ENCODE measurements around the gene NAA10. TPM values are rescaled to one million over a fixed set of nuclear protein-coding genes. Genes with fewer than 3 reads are reported as not detected.

The NAA10 gene
- total and polyA plus RNA-seq, 2 donors from 2014 or later = 79.3 to 120 TPM

GRCh38 chrX:153961292-153961691, 26.5 kb upstream of the NAA10 start:
- intact Hi-C loops (cut with DNase I) = no loop called here
- Histone ChIP-seq H3K9ac (ENCODE audit: low read length in 3 of 3) (no peak overlapping the region), H3K4me1 (ENCODE audit: control insufficient read depth in 2 of 3, insufficient read depth in 2 of 3, low read depth in 1 of 3, low read length in 3 of 3) (peaks cover 0 to 7% (median 0%) of the 10 kb centered on the region in 3 donors), H3K9me3 (ENCODE audit: control insufficient read depth in 2 of 3, insufficient read depth in 1 of 3, low read length in 3 of 3) (no peaks in the 10 kb centered on the region), H3K36me3 (ENCODE audit: control insufficient read depth in 2 of 3, insufficient read depth in 3 of 3, low read length in 3 of 3) (peaks cover 4 to 24% (median 22%) of the 10 kb centered on the region in 3 donors), H3K4me3 (ENCODE audit: low read length in 3 of 3) (no peak overlapping the region), H3K27ac (ENCODE audit: low read depth in 2 of 2, low read length in 2 of 2) (no peak overlapping the region), H3K27me3 (ENCODE audit: control insufficient read depth, insufficient read depth, low read length) (no peaks in the 10 kb centered on the region)
- no peak for TF ChIP-seq CTCF (IDR thresholded peaks at IDR 0.05; ENCODE audit: borderline replicate concordance, extremely low read depth, insufficient read depth)
- FAIRE-seq (no peak), DNase-seq (no peak)

GRCh38 chrX:153960786-153961185, 25.9 kb upstream of the NAA10 start:
- FAIRE-seq (no peak), DNase-seq (no peak)
- H3K36me3 ChIP-seq (ENCODE audit: control insufficient read depth in 2 of 3, insufficient read depth in 3 of 3, low read length in 3 of 3) = peaks cover 4 to 26% (median 22%) of the 10 kb centered on the region in 3 donors
- H3K27me3 ChIP-seq (ENCODE audit: control insufficient read depth, insufficient read depth, low read length) = no peaks in the 10 kb centered on the region
- TF ChIP-seq CTCF (IDR thresholded peaks at IDR 0.05; ENCODE audit: borderline replicate concordance, extremely low read depth, insufficient read depth) = no peak
- peaks cover 0 to 2% (median 0%) of the 10 kb centered on the region in 3 donors for H3K4me1 ChIP-seq (ENCODE audit: control insufficient read depth in 2 of 3, insufficient read depth in 2 of 3, low read depth in 1 of 3, low read length in 3 of 3)
- no peak overlapping the region for H3K27ac ChIP-seq (ENCODE audit: low read depth in 2 of 2, low read length in 2 of 2)
- no peaks in the 10 kb centered on the region for H3K9me3 ChIP-seq (ENCODE audit: control insufficient read depth in 2 of 3, insufficient read depth in 1 of 3, low read length in 3 of 3)
- H3K9ac ChIP-seq (ENCODE audit: low read length in 3 of 3) = no peak overlapping the region
- no peak overlapping the region for H3K4me3 ChIP-seq (ENCODE audit: low read length in 3 of 3)
- intact Hi-C loops (cut with DNase I) = no loop called here

GRCh38 chrX:153960077-153960476, 25.2 kb upstream of the NAA10 start:
- H3K27ac ChIP-seq (ENCODE audit: low read depth in 2 of 2, low read length in 2 of 2) = no peak overlapping the region

More at GRCh38 chrX:153960077-153960476, 25.2 kb upstream of the NAA10 start:
- intact Hi-C loops (cut with DNase I) = no loop called here
- no peak overlapping the region for H3K4me3 ChIP-seq (ENCODE audit: low read length in 3 of 3)
- H3K4me1 ChIP-seq (ENCODE audit: control insufficient read depth in 2 of 3, insufficient read depth in 2 of 3, low read depth in 1 of 3, low read length in 3 of 3) = no peaks in the 10 kb centered on the region
- no peaks in the 10 kb centered on the region for H3K27me3 ChIP-seq (ENCODE audit: control insufficient read depth, insufficient read depth, low read length)
- TF ChIP-seq CTCF (IDR thresholded peaks at IDR 0.05; ENCODE audit: borderline replicate concordance, extremely low read depth, insufficient read depth) = no peak
- H3K9ac ChIP-seq (ENCODE audit: low read length in 3 of 3) = no peak overlapping the region
- H3K36me3 ChIP-seq (ENCODE audit: control insufficient read depth in 2 of 3, insufficient read depth in 3 of 3, low read length in 3 of 3) = peaks cover 4 to 32% (median 22%) of the 10 kb centered on the region in 3 donors
- DNase-seq (no peak), FAIRE-seq (no peak)
- H3K9me3 ChIP-seq (ENCODE audit: control insufficient read depth in 2 of 3, insufficient read depth in 1 of 3, low read length in 3 of 3) = no peaks in the 10 kb centered on the region

Measured in kidney (tissue), 14 donors.